ENCODE data around the gene RDH5. TPM values are rescaled to one million over a fixed set of nuclear protein-coding genes. Genes with fewer than 3 reads are reported as not detected.

RDH5 gene
- total RNA-seq, 1 donor from 2014 or later = 9.7 TPM

GRCh38 chr12:55693323-55694187 lies 26.6 kb upstream of the RDH5 start:
- Mint-ChIP-seq H3K36me3 (ENCODE audit: insufficient read depth) (no peaks in the 10 kb centered on the region), H3K4me1 (ENCODE audit: low read depth) (no peaks in the 10 kb centered on the region), H3K27me3 (peaks cover 14% of the 10 kb centered on the region), H3K27ac (no peak overlapping the region), H3K4me3 (ENCODE audit: low read depth) (no peak overlapping the region), H3K9me3 (ENCODE audit: low read depth) (no peaks in the 10 kb centered on the region)
- TF ChIP-seq, protein P1, sequence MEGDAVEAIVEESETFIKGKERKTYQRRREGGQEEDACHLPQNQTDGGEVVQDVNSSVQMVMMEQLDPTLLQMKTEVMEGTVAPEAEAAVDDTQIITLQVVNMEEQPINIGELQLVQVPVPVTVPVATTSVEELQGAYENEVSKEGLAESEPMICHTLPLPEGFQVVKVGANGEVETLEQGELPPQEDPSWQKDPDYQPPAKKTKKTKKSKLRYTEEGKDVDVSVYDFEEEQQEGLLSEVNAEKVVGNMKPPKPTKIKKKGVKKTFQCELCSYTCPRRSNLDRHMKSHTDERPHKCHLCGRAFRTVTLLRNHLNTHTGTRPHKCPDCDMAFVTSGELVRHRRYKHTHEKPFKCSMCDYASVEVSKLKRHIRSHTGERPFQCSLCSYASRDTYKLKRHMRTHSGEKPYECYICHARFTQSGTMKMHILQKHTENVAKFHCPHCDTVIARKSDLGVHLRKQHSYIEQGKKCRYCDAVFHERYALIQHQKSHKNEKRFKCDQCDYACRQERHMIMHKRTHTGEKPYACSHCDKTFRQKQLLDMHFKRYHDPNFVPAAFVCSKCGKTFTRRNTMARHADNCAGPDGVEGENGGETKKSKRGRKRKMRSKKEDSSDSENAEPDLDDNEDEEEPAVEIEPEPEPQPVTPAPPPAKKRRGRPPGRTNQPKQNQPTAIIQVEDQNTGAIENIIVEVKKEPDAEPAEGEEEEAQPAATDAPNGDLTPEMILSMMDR (IDR thresholded peaks at IDR 0.05; ENCODE audit: unreplicated experiment) = no peak
- DNase-seq (ENCODE audit: low spot score, unreplicated experiment) = no peak

DNA sequence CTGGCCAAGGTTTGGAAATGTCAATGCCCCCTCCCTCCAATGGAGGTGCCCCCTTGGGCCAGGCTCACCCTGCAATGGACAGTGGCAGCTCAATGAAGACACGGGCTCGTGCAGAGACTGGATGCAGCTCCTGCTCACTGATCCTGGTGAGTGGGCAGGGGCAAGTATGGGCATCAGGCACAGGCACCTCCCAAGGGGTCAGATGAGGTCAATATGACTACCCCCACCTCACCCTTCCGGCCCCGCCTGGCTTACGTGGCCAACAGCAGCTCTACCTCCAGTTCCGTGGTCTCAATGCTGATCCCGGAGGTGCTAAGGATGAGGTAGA lies 26.0 kb upstream of the RDH5 start:
- DNase-seq (ENCODE audit: low spot score, unreplicated experiment) = no peak
- TF ChIP-seq, protein P1 (IDR thresholded peaks at IDR 0.05; ENCODE audit: unreplicated experiment) = no peak
- Mint-ChIP-seq H3K4me1 (ENCODE audit: low read depth) (no peaks in the 10 kb centered on the region), H3K4me3 (ENCODE audit: low read depth) (no peak overlapping the region), H3K27ac (no peak overlapping the region), H3K9me3 (ENCODE audit: low read depth) (no peaks in the 10 kb centered on the region), H3K27me3 (peaks cover 17% of the 10 kb centered on the region), H3K36me3 (ENCODE audit: insufficient read depth) (no peaks in the 10 kb centered on the region)

GRCh38 chr12:55694651-55695050 lies 25.5 kb upstream of the RDH5 start:
- Mint-ChIP-seq H3K27me3 (peaks cover 17% of the 10 kb centered on the region), H3K4me1 (ENCODE audit: low read depth) (no peaks in the 10 kb centered on the region), H3K4me3 (ENCODE audit: low read depth) (no peak overlapping the region), H3K27ac (no peak overlapping the region), H3K36me3 (ENCODE audit: insufficient read depth) (no peaks in the 10 kb centered on the region), H3K9me3 (ENCODE audit: low read depth) (no peaks in the 10 kb centered on the region)
- TF ChIP-seq, protein P1 (IDR thresholded peaks at IDR 0.05; ENCODE audit: unreplicated experiment) = no peak
- no peak for DNase-seq (ENCODE audit: low spot score, unreplicated experiment)

DNA sequence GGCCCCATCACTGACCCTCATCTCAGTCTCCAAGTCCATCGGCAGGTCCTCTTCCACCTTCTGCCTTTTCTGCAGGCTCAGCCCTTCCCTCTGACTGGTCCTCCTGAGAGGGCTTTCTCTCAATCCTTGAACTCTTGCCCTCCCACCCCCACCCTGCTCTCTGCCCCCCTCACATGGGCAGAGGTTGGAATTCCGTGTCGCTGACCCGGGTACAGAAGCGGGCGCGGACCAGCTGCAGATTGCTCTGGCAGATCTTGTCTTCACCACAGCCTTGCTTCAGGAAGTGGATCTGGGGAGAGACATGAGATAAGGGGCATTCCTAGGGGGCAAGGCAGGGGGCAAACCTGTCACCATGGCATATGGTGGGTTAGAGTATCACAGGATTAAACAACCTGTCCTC lies 24.8 kb upstream of the RDH5 start:
- Mint-ChIP-seq H3K9me3 (ENCODE audit: low read depth) (no peaks in the 10 kb centered on the region), H3K27ac (no peak overlapping the region), H3K4me3 (ENCODE audit: low read depth) (no peak overlapping the region), H3K4me1 (ENCODE audit: low read depth) (no peaks in the 10 kb centered on the region), H3K36me3 (ENCODE audit: insufficient read depth) (no peaks in the 10 kb centered on the region), H3K27me3 (peaks cover 21% of the 10 kb centered on the region)
- DNase-seq (ENCODE audit: low spot score, unreplicated experiment) = no peak
- TF ChIP-seq, protein P1 (IDR thresholded peaks at IDR 0.05; ENCODE audit: unreplicated experiment) = no peak

DNA sequence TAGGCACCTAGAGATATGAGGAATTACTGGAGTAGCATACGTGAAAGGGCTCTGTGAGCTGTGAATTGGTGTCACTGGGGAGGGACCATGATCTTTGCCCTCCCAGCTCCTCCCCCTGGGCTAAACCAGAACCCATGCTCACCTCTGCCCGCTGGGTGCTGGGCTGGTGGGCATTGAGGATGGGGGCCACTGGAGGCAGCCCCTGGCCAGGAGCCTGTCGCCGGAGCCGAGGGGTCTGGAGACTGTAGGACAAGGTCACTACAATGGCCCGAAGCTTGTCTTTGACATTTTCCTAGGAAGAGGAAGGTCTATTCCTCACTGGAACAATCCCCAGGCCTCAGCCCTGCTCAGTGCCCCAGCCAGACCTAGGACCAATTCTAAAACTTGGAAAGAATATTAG lies 24.1 kb upstream of the RDH5 start:
- no peaks in the 10 kb centered on the region for H3K4me1 Mint-ChIP-seq (ENCODE audit: low read depth)
- TF ChIP-seq, protein P1 (IDR thresholded peaks at IDR 0.05; ENCODE audit: unreplicated experiment) = no peak
- DNase-seq (ENCODE audit: low spot score, unreplicated experiment) = no peak
- peaks cover 23% of the 10 kb centered on the region for H3K27me3 Mint-ChIP-seq
- H3K9me3 Mint-ChIP-seq (ENCODE audit: low read depth) = no peaks in the 10 kb centered on the region
- no peak overlapping the region for H3K4me3 Mint-ChIP-seq (ENCODE audit: low read depth)
- H3K36me3 Mint-ChIP-seq (ENCODE audit: insufficient read depth) = no peaks in the 10 kb centered on the region
- no peak overlapping the region for H3K27ac Mint-ChIP-seq

All from progenitor cell of endocrine pancreas (in vitro differentiated cells).